Lower lobe of right lung (tissue), 2 donors: ENCODE results near the gene ZNFX1. TPM values are rescaled to one million over a fixed set of nuclear protein-coding genes. Genes with fewer than 3 reads are reported as not detected.
"Not testable (repeated sequence)": the region's sequence is repeated elsewhere in the genome, so short reads cannot be mapped to it uniquely, and the experiment has no call there.

ENCODE experiments used
- ATAC-seq, 2 donors: fragments of 200-7000 bp; cut with Tn5 transposase; one replicate each; pipeline ENCODE4 v1.9.1; 2020 to 2022; ENCODE audit warnings: mild to moderate bottlenecking in 2 of 2, moderate library complexity in 2 of 2
- DNase-seq: peaks from one replicate; pipeline ENCODE4 v3.0.0-alpha.2; 2020
- H3K27ac ChIP-seq: fragments of 200-600 bp; one replicate; pipeline ENCODE4 v1.8.0; 2022
- H3K27me3 ChIP-seq: fragments of 200-600 bp; one replicate; pipeline ENCODE4 v1.8.0; 2022; ENCODE audit warnings: low read depth
- H3K36me3 ChIP-seq: fragments of 200-600 bp; one replicate; pipeline ENCODE4 v1.8.0; 2022; ENCODE audit warnings: mild to moderate bottlenecking
- H3K4me1 ChIP-seq: fragments of 200-600 bp; one replicate; pipeline ENCODE4 v1.8.0; 2022
- H3K4me3 ChIP-seq: fragments of 200-600 bp; one replicate; pipeline ENCODE4 v1.8.0; 2022; ENCODE audit warnings: mild to moderate bottlenecking
- H3K9me3 ChIP-seq: fragments of 200-600 bp; one replicate; pipeline ENCODE4 v1.8.0; 2022
- CTCF ChIP-seq: fragments of 200-600 bp; IDR thresholded peaks from one replicate; pipeline ENCODE4 v1.8.0; 2022; ENCODE audit warnings: antibody characterized with exemption, mild to moderate bottlenecking
- intact Hi-C: fragments of 100-400 bp; cut with DNase I; formaldehyde crosslinking; loops from one replicate; pipeline ENCODE4 v1.11.0; 2022
- total RNA-seq: library from RNA; stranded (reverse); fragmentation: NEBNext Ultra II Directional; extraction: Animal tissue kit (Norgen Biotek cat#: 25700); gene quantifications from one replicate; pipeline ENCODE4 v1.2.1, GENCODE V29; 2021
- donor health status: DM: no; HTN: yes; CAD: no; lungs with severe emphysema.

Gene ZNFX1
- total RNA-seq, 1 donor from 2014 or later, result 53.9 TPM

- no peak for TF ChIP-seq CTCF
- no peak for DNase-seq
- intact Hi-C loops, result no loop called here
These were observed 74.8 kb downstream of the ZNFX1 start for GRCh38 chr20:49203011-49203410.

GRCh38 chr20:49199729-49200293, 78.0 kb downstream of the ZNFX1 start:
- no peak for DNase-seq
- no peak overlapping the region for H3K27ac ChIP-seq
- ATAC-seq, result no peak
- H3K4me3 ChIP-seq, result no peak overlapping the region
- no peaks in the 10 kb centered on the region for H3K27me3 ChIP-seq
- intact Hi-C loops, result no loop called here
- H3K4me1 ChIP-seq, result no peaks in the 10 kb centered on the region
- H3K9me3 ChIP-seq, result no peaks in the 10 kb centered on the region
- TF ChIP-seq CTCF, result no peak
- H3K36me3 ChIP-seq, result no peaks in the 10 kb centered on the region

More at GRCh38 chr20:49203011-49203410, 74.8 kb downstream of the ZNFX1 start:
- no peak for ATAC-seq
- Histone ChIP-seq H3K27ac (no peak overlapping the region), H3K36me3 (no peaks in the 10 kb centered on the region), H3K9me3 (no peaks in the 10 kb centered on the region), H3K4me1 (no peaks in the 10 kb centered on the region), H3K4me3 (no peak overlapping the region), H3K27me3 (no peaks in the 10 kb centered on the region)

GRCh38 chr20:49192944-49193518, 84.8 kb downstream of the ZNFX1 start:
- H3K27me3 ChIP-seq, H3K27ac ChIP-seq, H3K9me3 ChIP-seq, H3K4me1 ChIP-seq, H3K36me3 ChIP-seq, ATAC-seq, H3K4me3 ChIP-seq, intact Hi-C loops, DNase-seq: not testable (repeated sequence)

Other genes with a start within 250 kb of the ZNFX1 start
- 39.0 TPM for gene CSE1L, start 231.7 kb downstream of the ZNFX1 start, total RNA-seq
- gene STAU1, start 89.7 kb downstream of the ZNFX1 start, total RNA-seq, result 73.5 TPM
- 27.8 TPM for gene DDX27, start 58.6 kb downstream of the ZNFX1 start, total RNA-seq
- gene KCNB1, start 204.6 kb upstream of the ZNFX1 start, total RNA-seq, result 0.53 TPM